HepG2 (cell line): ENCODE results near the gene DNAJC4. TPM values are rescaled to one million over a fixed set of nuclear protein-coding genes. Genes with fewer than 3 reads are reported as not detected.

Experiments used
- DR1 ChIP-seq: sonication (generic); formaldehyde crosslinking; IDR thresholded peaks from 2 replicates; pipeline ENCODE4 v1.8.0; 2021; ENCODE audit warnings: mild to moderate bottlenecking, missing genetic modification reagents, inconsistent platforms
- HNRNPK ChIP-seq: fragments of 200-400 bp; formaldehyde crosslinking; IDR thresholded peaks from 2 replicates; pipeline ENCODE4 v1.6.1; 2018; ENCODE audit warnings: low read length, low read depth, moderate library complexity, mild to moderate bottlenecking; ENCODE audit not compliant: poor library complexity, severe bottlenecking
- HOXA3 ChIP-seq: sonication (generic); formaldehyde crosslinking; IDR thresholded peaks from 2 replicates; pipeline ENCODE4 v1.5.0; 2020; ENCODE audit warnings: missing genetic modification reagents
- MAZ ChIP-seq, 2 experiments: sonication (generic) in 1 of 2; formaldehyde crosslinking in 1 of 2; IDR thresholded peaks; 2 replicates each; pipeline versions ENCODE4 v1.5.0 to v1.6.1; 2012 to 2020; ENCODE audit warnings: low read depth in 2 of 2, mild to moderate bottlenecking in 2 of 2, borderline replicate concordance in 1 of 2, improper control_type of control experiment in 1 of 2, low read length in 1 of 2, missing genetic modification reagents in 1 of 2, moderate library complexity in 1 of 2
- MED1 ChIP-seq: sonication (generic); formaldehyde crosslinking; IDR thresholded peaks from 2 replicates; pipeline ENCODE4 v1.4.0; 2020; ENCODE audit warnings: missing genetic modification reagents
- RXRB ChIP-seq: IDR thresholded peaks from 2 replicates; pipeline ENCODE4 v1.6.1; 2016; ENCODE audit warnings: borderline replicate concordance, missing genetic modification reagents, missing compliant biosample characterization
- ZFP82 ChIP-seq: sonication (generic); formaldehyde crosslinking; IDR thresholded peaks from 2 replicates; pipeline ENCODE4 v1.5.1; 2020; ENCODE audit warnings: mild to moderate bottlenecking, missing genetic modification reagents, borderline replicate concordance
- ZKSCAN8 ChIP-seq: IDR thresholded peaks from 2 replicates; pipeline ENCODE4 v1.6.1; 2016; ENCODE audit warnings: borderline replicate concordance, missing genetic modification reagents, missing compliant biosample characterization
- ZMYM4 ChIP-seq: sonication (generic); formaldehyde crosslinking; IDR thresholded peaks from 2 replicates; pipeline ENCODE4 v1.8.1; 2023; ENCODE audit warnings: mild to moderate bottlenecking, missing genetic modification reagents
- ZNF20 ChIP-seq: sonication (generic); formaldehyde crosslinking; IDR thresholded peaks from 2 replicates; pipeline ENCODE4 v1.4.0; 2020; ENCODE audit warnings: mild to moderate bottlenecking, moderate library complexity, missing genetic modification reagents
- ZNF329 ChIP-seq: sonication (generic); formaldehyde crosslinking; IDR thresholded peaks from 2 replicates; pipeline ENCODE4 v1.9.0; 2021; ENCODE audit warnings: low read depth, mild to moderate bottlenecking, missing genetic modification reagents
- ZNF550 ChIP-seq: sonication (generic); formaldehyde crosslinking; IDR thresholded peaks from 2 replicates; pipeline ENCODE4 v1.4.0; 2020; ENCODE audit warnings: mild to moderate bottlenecking, missing genetic modification reagents, borderline replicate concordance
- ZNF768 ChIP-seq: sonication (generic); formaldehyde crosslinking; IDR thresholded peaks from 2 replicates; pipeline ENCODE4 v1.4.0; 2020; ENCODE audit warnings: missing genetic modification reagents
- ZNF788 ChIP-seq: sonication (generic); formaldehyde crosslinking; IDR thresholded peaks from 2 replicates; pipeline ENCODE4 v1.5.0; 2020; ENCODE audit warnings: mild to moderate bottlenecking, missing genetic modification reagents, borderline replicate concordance
- polyA plus RNA-seq, 8 experiments: library from polyadenylated mRNA; depleted of rRNA in 3 of 8; stranded (reverse) in 7 of 8; unstranded in 1 of 8; fragments of >200 nt; fragmentation: Illumina TruSeq in 4 of 8; extraction: Trizol in 4 of 8; gene quantifications; 2 replicates each; pipeline versions ENCODE4 v1.2.1 to v1.2.3, GENCODE V29; 2011 to 2016; ENCODE audit warnings: low read depth in 4 of 8, missing spikeins in 1 of 8, mixed read lengths in 1 of 8; ENCODE audit not compliant: insufficient read depth in 1 of 8
- total RNA-seq, 5 experiments: library from RNA; depleted of rRNA; stranded (reverse); fragments of >200 nt; fragmentation: Illumina TruSeq; extraction: Trizol; gene quantifications; 2 replicates each; pipeline ENCODE4 v1.2.3, GENCODE V29; 2016; ENCODE audit warnings: low read depth in 1 of 5
- TF ChIP-seq, protein P1 (sequence below): sonication (generic); IDR thresholded peaks from 2 replicates; pipeline ENCODE4 v1.6.1; 2016; ENCODE audit warnings: low read depth, borderline replicate concordance
- TF ChIP-seq, protein P2 (sequence below): sonication (generic); formaldehyde crosslinking; IDR thresholded peaks from 2 replicates; pipeline ENCODE4 v1.8.0; 2022; ENCODE audit warnings: mild to moderate bottlenecking, missing genetic modification reagents, moderate library complexity
- TF ChIP-seq, protein P3 (sequence below): sonication (generic); formaldehyde crosslinking; IDR thresholded peaks from 2 replicates; pipeline ENCODE4 v1.8.1; 2022; ENCODE audit warnings: low read depth, mild to moderate bottlenecking, missing genetic modification reagents
- TF ChIP-seq, protein P4 (sequence below): sonication (generic); formaldehyde crosslinking; IDR thresholded peaks from 2 replicates; pipeline ENCODE4 v1.4.0; 2020; ENCODE audit warnings: missing genetic modification reagents
- TF ChIP-seq, protein P5 (sequence below): sonication (generic); formaldehyde crosslinking; IDR thresholded peaks from 2 replicates; pipeline ENCODE4 v1.8.0; 2022; ENCODE audit warnings: mild to moderate bottlenecking, missing genetic modification reagents

The DNAJC4 gene
- total and polyA plus RNA-seq, 2 of the 13 experiments (the other 11 are each of a cell fraction or from before 2014, with no cell fraction given) = 10.3 to 60.8 TPM

DNA sequence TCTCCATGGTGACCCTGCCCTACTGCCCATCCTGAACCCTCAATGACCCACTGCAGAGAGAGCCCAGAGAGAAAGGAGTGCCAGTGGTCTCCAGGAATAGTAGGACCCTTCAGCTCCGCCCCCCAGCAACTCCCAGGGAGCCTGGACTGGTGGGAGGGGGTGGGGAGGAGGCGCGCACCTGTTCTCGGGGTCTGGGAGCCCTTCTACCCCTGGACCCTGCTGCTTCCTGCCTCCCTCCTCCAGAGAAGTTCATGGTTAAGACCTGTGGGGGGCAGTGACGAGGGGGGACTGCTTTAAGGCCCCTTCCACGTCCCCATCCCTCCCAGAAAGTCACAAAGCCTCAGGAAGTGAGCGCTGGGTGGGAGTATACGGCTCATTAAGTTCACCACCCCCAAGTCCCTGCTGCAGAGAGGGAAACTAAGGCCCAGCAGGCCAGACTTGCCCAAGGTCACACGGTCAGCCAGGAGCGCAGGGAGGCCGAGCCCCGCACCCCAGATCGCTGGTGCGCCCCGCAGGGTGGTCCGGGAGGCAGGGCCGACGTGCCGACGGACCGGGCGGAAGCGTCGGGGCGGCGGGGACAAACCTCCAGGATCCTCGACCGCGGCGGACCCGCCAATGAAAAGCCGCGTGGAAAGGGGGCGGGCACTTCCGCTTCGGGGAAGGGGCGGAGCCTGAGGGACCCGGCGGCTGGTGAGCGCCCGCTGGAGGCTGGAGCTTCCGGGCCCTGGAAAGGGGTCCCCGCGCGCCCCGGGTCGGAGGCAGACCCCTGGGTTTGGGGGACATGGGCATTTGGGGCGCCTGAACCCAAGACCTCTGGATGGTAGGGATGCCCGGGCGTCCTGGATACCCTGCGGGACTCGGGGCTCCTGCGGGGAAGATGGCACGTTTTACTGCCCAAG lies 4.5 kb upstream of the DNAJC4 start, which contains the start of the genes NUDT22 and TRPT1 (continued):
- TF ChIP-seq, protein P1, sequence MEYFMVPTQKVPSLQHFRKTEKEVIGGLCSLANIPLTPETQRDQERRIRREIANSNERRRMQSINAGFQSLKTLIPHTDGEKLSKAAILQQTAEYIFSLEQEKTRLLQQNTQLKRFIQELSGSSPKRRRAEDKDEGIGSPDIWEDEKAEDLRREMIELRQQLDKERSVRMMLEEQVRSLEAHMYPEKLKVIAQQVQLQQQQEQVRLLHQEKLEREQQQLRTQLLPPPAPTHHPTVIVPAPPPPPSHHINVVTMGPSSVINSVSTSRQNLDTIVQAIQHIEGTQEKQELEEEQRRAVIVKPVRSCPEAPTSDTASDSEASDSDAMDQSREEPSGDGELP = 0 out of 2 replicates have a peak, but pooled peaks have one; percentile 41
- TF ChIP-seq ZKSCAN8 = peak; percentile 28; the same call in 1 of the 2 replicates
- TF ChIP-seq, protein P2, sequence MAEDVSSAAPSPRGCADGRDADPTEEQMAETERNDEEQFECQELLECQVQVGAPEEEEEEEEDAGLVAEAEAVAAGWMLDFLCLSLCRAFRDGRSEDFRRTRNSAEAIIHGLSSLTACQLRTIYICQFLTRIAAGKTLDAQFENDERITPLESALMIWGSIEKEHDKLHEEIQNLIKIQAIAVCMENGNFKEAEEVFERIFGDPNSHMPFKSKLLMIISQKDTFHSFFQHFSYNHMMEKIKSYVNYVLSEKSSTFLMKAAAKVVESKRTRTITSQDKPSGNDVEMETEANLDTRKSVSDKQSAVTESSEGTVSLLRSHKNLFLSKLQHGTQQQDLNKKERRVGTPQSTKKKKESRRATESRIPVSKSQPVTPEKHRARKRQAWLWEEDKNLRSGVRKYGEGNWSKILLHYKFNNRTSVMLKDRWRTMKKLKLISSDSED = no peak
- TF ChIP-seq, protein P3, sequence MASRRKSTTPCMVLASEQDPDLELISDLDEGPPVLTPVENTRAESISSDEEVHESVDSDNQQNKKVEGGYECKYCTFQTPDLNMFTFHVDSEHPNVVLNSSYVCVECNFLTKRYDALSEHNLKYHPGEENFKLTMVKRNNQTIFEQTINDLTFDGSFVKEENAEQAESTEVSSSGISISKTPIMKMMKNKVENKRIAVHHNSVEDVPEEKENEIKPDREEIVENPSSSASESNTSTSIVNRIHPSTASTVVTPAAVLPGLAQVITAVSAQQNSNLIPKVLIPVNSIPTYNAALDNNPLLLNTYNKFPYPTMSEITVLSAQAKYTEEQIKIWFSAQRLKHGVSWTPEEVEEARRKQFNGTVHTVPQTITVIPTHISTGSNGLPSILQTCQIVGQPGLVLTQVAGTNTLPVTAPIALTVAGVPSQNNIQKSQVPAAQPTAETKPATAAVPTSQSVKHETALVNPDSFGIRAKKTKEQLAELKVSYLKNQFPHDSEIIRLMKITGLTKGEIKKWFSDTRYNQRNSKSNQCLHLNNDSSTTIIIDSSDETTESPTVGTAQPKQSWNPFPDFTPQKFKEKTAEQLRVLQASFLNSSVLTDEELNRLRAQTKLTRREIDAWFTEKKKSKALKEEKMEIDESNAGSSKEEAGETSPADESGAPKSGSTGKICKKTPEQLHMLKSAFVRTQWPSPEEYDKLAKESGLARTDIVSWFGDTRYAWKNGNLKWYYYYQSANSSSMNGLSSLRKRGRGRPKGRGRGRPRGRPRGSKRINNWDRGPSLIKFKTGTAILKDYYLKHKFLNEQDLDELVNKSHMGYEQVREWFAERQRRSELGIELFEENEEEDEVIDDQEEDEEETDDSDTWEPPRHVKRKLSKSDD (CRISPR knock-in tag) = peak; percentile 28; the same call in 1 of the 2 replicates
- TF ChIP-seq ZNF768 (CRISPR knock-in tag) = no peak
- no peak for TF ChIP-seq MAZ (IDR thresholded peaks at IDR 0.05; ENCODE audit: borderline replicate concordance, low read depth, low read length)
- TF ChIP-seq MAZ (CRISPR knock-in tag; IDR thresholded peaks at IDR 0.05; ENCODE audit: low read depth) = peak; percentile 81; the same call in 1 of the 2 replicates
- TF ChIP-seq HOXA3 = peak; percentile 65; the same call in 1 of the 2 replicates
- TF ChIP-seq ZNF550 (CRISPR knock-in tag) = peak; percentile 89; the same call in 1 of the 2 replicates
- 0 out of 2 replicates have a peak, but pooled peaks have one; percentile 79 for TF ChIP-seq ZNF788 (CRISPR knock-in tag)
- peak; percentile 48; the same call in 1 of the 2 replicates for TF ChIP-seq ZMYM4 (CRISPR knock-in tag)
- TF ChIP-seq MED1 = peak; percentile 40; the same call in 1 of the 2 replicates
- TF ChIP-seq, protein P4, sequence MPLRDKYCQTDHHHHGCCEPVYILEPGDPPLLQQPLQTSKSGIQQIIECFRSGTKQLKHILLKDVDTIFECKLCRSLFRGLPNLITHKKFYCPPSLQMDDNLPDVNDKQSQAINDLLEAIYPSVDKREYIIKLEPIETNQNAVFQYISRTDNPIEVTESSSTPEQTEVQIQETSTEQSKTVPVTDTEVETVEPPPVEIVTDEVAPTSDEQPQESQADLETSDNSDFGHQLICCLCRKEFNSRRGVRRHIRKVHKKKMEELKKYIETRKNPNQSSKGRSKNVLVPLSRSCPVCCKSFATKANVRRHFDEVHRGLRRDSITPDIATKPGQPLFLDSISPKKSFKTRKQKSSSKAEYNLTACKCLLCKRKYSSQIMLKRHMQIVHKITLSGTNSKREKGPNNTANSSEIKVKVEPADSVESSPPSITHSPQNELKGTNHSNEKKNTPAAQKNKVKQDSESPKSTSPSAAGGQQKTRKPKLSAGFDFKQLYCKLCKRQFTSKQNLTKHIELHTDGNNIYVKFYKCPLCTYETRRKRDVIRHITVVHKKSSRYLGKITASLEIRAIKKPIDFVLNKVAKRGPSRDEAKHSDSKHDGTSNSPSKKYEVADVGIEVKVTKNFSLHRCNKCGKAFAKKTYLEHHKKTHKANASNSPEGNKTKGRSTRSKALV = peak; percentile 22
- TF ChIP-seq ZNF20 (CRISPR knock-in tag) = no peak
- peak; percentile 65 for TF ChIP-seq RXRB (CRISPR knock-in tag)
- peak; percentile 96; the same call in 1 of the 2 replicates for TF ChIP-seq ZFP82 (CRISPR knock-in tag)
- no peak for TF ChIP-seq ZNF329 (CRISPR knock-in tag)
- peak; percentile 86 for TF ChIP-seq DR1 (CRISPR knock-in tag)
- TF ChIP-seq HNRNPK = no peak
- TF ChIP-seq, protein P5, sequence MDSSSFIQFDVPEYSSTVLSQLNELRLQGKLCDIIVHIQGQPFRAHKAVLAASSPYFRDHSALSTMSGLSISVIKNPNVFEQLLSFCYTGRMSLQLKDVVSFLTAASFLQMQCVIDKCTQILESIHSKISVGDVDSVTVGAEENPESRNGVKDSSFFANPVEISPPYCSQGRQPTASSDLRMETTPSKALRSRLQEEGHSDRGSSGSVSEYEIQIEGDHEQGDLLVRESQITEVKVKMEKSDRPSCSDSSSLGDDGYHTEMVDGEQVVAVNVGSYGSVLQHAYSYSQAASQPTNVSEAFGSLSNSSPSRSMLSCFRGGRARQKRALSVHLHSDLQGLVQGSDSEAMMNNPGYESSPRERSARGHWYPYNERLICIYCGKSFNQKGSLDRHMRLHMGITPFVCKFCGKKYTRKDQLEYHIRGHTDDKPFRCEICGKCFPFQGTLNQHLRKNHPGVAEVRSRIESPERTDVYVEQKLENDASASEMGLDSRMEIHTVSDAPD (CRISPR knock-in tag) = no peak
